Measurements from ENCODE around the gene ABCD4.

ABCD4 gene

GRCh38 chr14:74296037-74296467 lies 6.7 kb downstream of the ABCD4 start:
- DNase-seq (ENCODE audit: low spot score) = no peak
- TF ChIP-seq CTCF (conservative IDR thresholded peaks at IDR 0.05; ENCODE audit: low read depth) = no peak
- ChIA-PET POLR2A (ENCODE audit: low non-redundant PET) (interaction anchor here (0.5 to 0.7 kb wide), 2 partner anchors 51 to 539 kb away, joined by 3 to 11 read pairs; no protein-coding TSS in a partner anchor), CTCF (interaction anchor here (0.5 to 0.8 kb wide), 3 partner anchors 27 to 1500 kb away, joined by 3 to 7 read pairs (median 4); no protein-coding TSS in a partner anchor)
- no peak overlapping the region; the same call in 1 of the 2 replicates for H3K27ac ChIP-seq

GRCh38 chr14:74293606-74294005 lies 9.1 kb downstream of the ABCD4 start:
- DNase-seq (ENCODE audit: low spot score) = no peak
- no peak for TF ChIP-seq CTCF (conservative IDR thresholded peaks at IDR 0.05; ENCODE audit: low read depth)
- CTCF ChIA-PET = interaction anchor here (0.5 to 1.1 kb wide), 3 partner anchors 16 to 361 kb away, joined by 3 to 4 read pairs (median 3); no protein-coding TSS in a partner anchor
- POLR2A ChIA-PET (ENCODE audit: low non-redundant PET) = no interaction called here
- no peak overlapping the region for H3K27ac ChIP-seq

- no peak for TF ChIP-seq CTCF (conservative IDR thresholded peaks at IDR 0.05; ENCODE audit: low read depth)
- CTCF ChIA-PET = no interaction called here
- POLR2A ChIA-PET (ENCODE audit: low non-redundant PET) = no interaction called here
- peak overlapping the region; percentile 34 for H3K27ac ChIP-seq
- no peak for DNase-seq (ENCODE audit: low spot score)
These were observed 10.7 kb downstream of the ABCD4 start for GRCh38 chr14:74292061-74292460.

DNA sequence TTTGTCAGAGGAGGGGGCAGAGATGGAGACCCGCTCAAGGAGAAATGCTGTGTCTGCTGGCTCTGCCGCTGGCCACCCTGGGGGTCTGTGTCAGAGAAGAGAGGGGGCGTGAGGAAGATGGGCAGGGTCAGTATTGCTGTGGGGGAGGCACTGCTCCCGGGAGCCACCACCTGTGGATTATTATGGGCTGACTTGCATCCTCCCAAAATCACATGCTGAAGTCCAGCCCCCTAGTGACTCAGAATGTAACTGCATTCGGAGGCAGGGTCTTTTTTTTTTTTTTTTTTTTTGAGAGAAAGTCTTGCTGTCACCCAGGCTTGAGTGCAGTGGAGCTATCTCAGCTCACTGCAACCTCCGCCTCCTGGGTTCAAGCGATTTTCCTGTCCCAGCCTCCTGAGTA lies 12.3 kb downstream of the ABCD4 start:
- ChIA-PET CTCF (no interaction called here), POLR2A (ENCODE audit: low non-redundant PET) (no interaction called here)

GRCh38 chr14:74289801-74290200 lies 12.9 kb downstream of the ABCD4 start:
- ChIA-PET CTCF (interaction anchor here (0.6 kb wide), 2 partner anchors 179 to 204 kb away, joined by 4 to 5 read pairs; partner anchors contain the start of gene ISCA2), POLR2A (ENCODE audit: low non-redundant PET) (no interaction called here)
- no peak for DNase-seq (ENCODE audit: low spot score)
- H3K27ac ChIP-seq = no peak overlapping the region
- TF ChIP-seq CTCF (conservative IDR thresholded peaks at IDR 0.05; ENCODE audit: low read depth) = no peak

More for the DNA sequence above, 12.3 kb downstream of the ABCD4 start:
- peak; percentile 55 for TF ChIP-seq CTCF (conservative IDR thresholded peaks at IDR 0.05; ENCODE audit: low read depth)
- peak; percentile 20 for DNase-seq (ENCODE audit: low spot score)
- no peak overlapping the region for H3K27ac ChIP-seq

DNA sequence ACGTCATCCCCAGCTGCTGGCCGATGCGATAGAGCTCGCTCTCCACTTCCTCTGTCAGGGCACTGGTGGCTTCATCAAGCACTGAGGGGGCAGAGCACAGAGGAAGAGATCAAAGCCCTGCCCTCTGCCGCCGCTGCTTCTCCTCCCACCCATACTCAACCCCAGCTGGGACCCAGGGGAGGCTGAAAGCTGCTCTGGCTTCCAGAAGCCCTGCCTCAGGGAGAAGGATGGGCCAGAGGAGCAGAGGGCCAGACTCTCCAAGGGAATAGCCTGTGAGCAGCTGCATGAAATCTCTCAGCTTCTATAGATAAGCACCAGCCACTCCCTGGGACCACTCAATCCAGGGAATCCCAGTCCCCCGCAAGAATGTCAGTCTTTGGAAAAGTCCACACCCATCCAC lies 16.0 kb downstream of the ABCD4 start:
- CTCF ChIA-PET = interaction anchor here (0.6 to 1.2 kb wide), 3 partner anchors 30 to 674 kb away, joined by 3 to 4 read pairs (median 4); partner anchors contain the start of gene ACOT6

More for the DNA sequence above, 16.0 kb downstream of the ABCD4 start:
- no peak for TF ChIP-seq CTCF (conservative IDR thresholded peaks at IDR 0.05; ENCODE audit: low read depth)
- H3K27ac ChIP-seq = no peak overlapping the region
- POLR2A ChIA-PET (ENCODE audit: low non-redundant PET) = no interaction called here
- DNase-seq (ENCODE audit: low spot score) = no peak

Data from RWPE1 (cell line).